Gastrocnemius medialis (tissue), 4 donors: Measurements from ENCODE around the gene KCTD16.

ENCODE experiments used
- CTCF ChIP-seq, 5 experiments: fragments of 450-650 bp in 3 of 5; fragments of 200-600 bp in 2 of 5; sonication (generic) in 2 of 5; IDR thresholded peaks in 4 of 5; conservative IDR thresholded peaks in 1 of 5; 1 replicate in 4 of 5; 2 replicates in 1 of 5; pipeline ENCODE4 v1.5.1; 2016 to 2019; ENCODE audit warnings: antibody characterized with exemption in 5 of 5, mild to moderate bottlenecking in 3 of 5, moderate library complexity in 3 of 5
- POLR2A ChIP-seq, 2 donors: fragments of 450-650 bp; IDR thresholded peaks; one replicate each; pipeline ENCODE4 v1.6.1; 2017; ENCODE audit warnings: antibody characterized with exemption in 2 of 2, mild to moderate bottlenecking in 2 of 2, moderate library complexity in 2 of 2

DNA sequence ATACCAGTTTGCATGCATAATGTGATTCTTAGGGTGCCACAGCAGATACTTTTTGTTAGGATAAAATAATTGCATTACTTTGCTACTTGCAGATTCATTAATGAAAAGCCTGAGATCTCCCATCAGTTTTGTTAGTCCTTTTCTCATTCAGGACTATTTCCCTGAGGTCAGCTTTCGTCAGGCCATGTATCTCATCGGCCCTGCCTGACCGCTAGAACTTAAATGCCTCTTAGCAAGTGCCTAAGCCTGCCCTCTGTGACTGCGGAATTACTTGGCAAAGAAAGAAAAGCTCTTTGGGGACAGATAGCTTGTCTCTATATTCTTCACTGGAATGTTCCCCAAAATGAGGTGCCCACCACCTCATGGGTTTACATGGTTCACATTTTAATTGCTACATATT is 147.8 kb downstream of the KCTD16 start:
- TF ChIP-seq CTCF (IDR thresholded peaks at IDR 0.05 in 4 of 5, conservative IDR thresholded peaks at IDR 0.05 in 1 of 5) (no peak), POLR2A (IDR thresholded peaks at IDR 0.05) (no peak)
